GM12891 (cell line): ENCODE data around the gene DSTYK.

Experiments
- POLR2AphosphoS5 ChIP-seq: IDR thresholded peaks from 2 replicates; pipeline ENCODE4 v1.6.1; 2011; ENCODE audit warnings: low read depth, low read length, control low read depth
- POU2F2 ChIP-seq: IDR thresholded peaks from 2 replicates; pipeline ENCODE4 v1.6.1; 2011; ENCODE audit warnings: low read depth, mild to moderate bottlenecking, control low read depth, low read length, moderate library complexity
- TAF1 ChIP-seq: IDR thresholded peaks from 2 replicates; pipeline ENCODE4 v1.6.1; 2011; ENCODE audit warnings: low read depth, low read length, control low read depth

GRCh38 chr1:205229399-205229871, 17.9 kb upstream of the DSTYK start:
- TF ChIP-seq POU2F2: no peak
- TF ChIP-seq POLR2AphosphoS5: no peak
- no peak for TF ChIP-seq TAF1
